ENCODE results near the gene ACSBG1. TPM values are rescaled to one million over a fixed set of nuclear protein-coding genes. Genes with fewer than 3 reads are reported as not detected.

The ACSBG1 gene
- total and polyA plus RNA-seq, 10 of the 15 experiments (the other 5 are each of a cell fraction or from before 2014, with no cell fraction given): 0.11 to 0.75 (median 0.42) TPM

DNA sequence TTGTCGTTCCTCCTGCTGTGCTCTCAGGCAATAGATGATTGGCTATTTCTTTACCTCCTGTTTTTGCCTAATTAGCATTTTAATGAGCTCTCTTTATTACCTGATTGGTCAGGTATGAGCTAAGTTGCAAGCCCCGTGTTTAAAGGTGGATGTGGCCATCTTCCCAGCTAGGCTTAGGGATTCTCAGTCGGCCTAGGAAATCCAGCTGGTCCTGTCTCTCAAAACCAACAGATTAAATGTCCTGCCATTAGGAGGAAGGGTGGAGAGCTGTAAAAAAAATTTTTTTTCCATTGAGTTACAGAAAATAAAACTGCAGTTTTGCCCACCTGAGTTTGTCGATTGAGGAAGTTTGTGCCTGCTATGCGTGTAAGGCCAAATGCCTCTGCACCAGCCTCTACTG is 5.4 kb upstream of the ACSBG1 start:
- FAIRE-seq: no peak
- Histone ChIP-seq H3K9me3 (replicated peaks; ENCODE audit: control insufficient read depth, insufficient read depth, low read length) (no peaks in the 10 kb centered on the region), H3K27me3 (replicated peaks in 1 of 2; ENCODE audit: control insufficient read depth in 2 of 2, insufficient read depth in 2 of 2, low read length in 1 of 2) (no peaks in the 10 kb centered on the region), H3K36me3 (ENCODE audit: control insufficient read depth in 2 of 2, insufficient read depth in 2 of 2, low read length in 1 of 2) (no peaks in the 10 kb centered on the region), H3K4me3 (no peak overlapping the region), H3K4me1 (ENCODE audit: control insufficient read depth, insufficient read depth, low read length) (no peaks in the 10 kb centered on the region), H4K20me1 (ENCODE audit: control insufficient read depth, insufficient read depth) (no peaks in the 10 kb centered on the region), H2AFZ (ENCODE audit: control insufficient read depth, low read depth, low read length) (no peak overlapping the region), H3K4me2 (ENCODE audit: control insufficient read depth, insufficient read depth) (no peak overlapping the region), H3K27ac (ENCODE audit: control insufficient read depth, insufficient read depth) (no peak overlapping the region), H3K79me2 (ENCODE audit: control insufficient read depth, insufficient read depth, low read length) (no peaks in the 10 kb centered on the region), H3K9ac (ENCODE audit: control insufficient read depth, insufficient read depth, low read length) (no peak overlapping the region)
- ATAC-seq: no peak
- TF ChIP-seq ZNF274 (IDR thresholded peaks at IDR 0.05; ENCODE audit: insufficient read depth, insufficient read length) (no peak), POLR2AphosphoS5 (IDR thresholded peaks at IDR 0.05; ENCODE audit: low read length) (no peak), SREBF2 (IDR thresholded peaks at IDR 0.05; ENCODE audit: low read length) (no peak), TCF12 (IDR thresholded peaks at IDR 0.05; ENCODE audit: low read depth, low read length) (no peak), POLR2AphosphoS2 (IDR thresholded peaks at IDR 0.05; ENCODE audit: low read depth, low read length) (no peak), HDGF (IDR thresholded peaks at IDR 0.05) (no peak), RAD51 (IDR thresholded peaks at IDR 0.05) (no peak), WRNIP1 (IDR thresholded peaks at IDR 0.05; ENCODE audit: borderline replicate concordance, low read depth, low read length) (no peak), SRF (IDR thresholded peaks at IDR 0.05; ENCODE audit: low read depth in 2 of 2, low read length in 2 of 2) (no peak), SMAD1 (IDR thresholded peaks at IDR 0.05; ENCODE audit: low read depth, partially characterized antibody) (no peak), SIX5 (IDR thresholded peaks at IDR 0.05; ENCODE audit: low read depth, low read length, severe bottlenecking) (no peak), ZNF622 (IDR thresholded peaks at IDR 0.05) (no peak), CBX5 (IDR thresholded peaks at IDR 0.05; ENCODE audit: low read depth) (no peak), ZNF207 (IDR thresholded peaks at IDR 0.05; ENCODE audit: borderline replicate concordance) (no peak), KAT2A (conservative IDR thresholded peaks at IDR 0.05; ENCODE audit: control insufficient read depth, low read depth, low read length) (no peak), HCFC1 (IDR thresholded peaks at IDR 0.05; ENCODE audit: low read length) (no peak), CEBPB (IDR thresholded peaks at IDR 0.05; ENCODE audit: borderline replicate concordance in 1 of 2, low read depth in 2 of 2, low read length in 2 of 2) (no peak), RCOR1 (conservative IDR thresholded peaks at IDR 0.05; ENCODE audit: low read depth, low read length) (no peak)
- TF ChIP-seq, protein P1, sequence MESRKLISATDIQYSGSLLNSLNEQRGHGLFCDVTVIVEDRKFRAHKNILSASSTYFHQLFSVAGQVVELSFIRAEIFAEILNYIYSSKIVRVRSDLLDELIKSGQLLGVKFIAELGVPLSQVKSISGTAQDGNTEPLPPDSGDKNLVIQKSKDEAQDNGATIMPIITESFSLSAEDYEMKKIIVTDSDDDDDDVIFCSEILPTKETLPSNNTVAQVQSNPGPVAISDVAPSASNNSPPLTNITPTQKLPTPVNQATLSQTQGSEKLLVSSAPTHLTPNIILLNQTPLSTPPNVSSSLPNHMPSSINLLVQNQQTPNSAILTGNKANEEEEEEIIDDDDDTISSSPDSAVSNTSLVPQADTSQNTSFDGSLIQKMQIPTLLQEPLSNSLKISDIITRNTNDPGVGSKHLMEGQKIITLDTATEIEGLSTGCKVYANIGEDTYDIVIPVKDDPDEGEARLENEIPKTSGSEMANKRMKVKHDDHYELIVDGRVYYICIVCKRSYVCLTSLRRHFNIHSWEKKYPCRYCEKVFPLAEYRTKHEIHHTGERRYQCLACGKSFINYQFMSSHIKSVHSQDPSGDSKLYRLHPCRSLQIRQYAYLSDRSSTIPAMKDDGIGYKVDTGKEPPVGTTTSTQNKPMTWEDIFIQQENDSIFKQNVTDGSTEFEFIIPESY (IDR thresholded peaks at IDR 0.05): no peak
- in situ Hi-C loops (cut with MboI): loop anchor here (5.0 kb wide), 2 partner anchors 128 to 283 kb away; no protein-coding TSS in a partner anchor
- CTCF ChIA-PET: interaction anchor here (0.7 to 5.5 kb wide), 34 partner anchors 7 to 569 kb away, joined by 3 to 164 read pairs (median 8); partner anchors contain the start of genes CIB2, IREB2 and SKIC8
- intact Hi-C loops (cut with micrococcal nuclease; ENCODE audit: unreplicated experiment): loop anchor here (2.0 kb wide), 1 partner anchor 45 kb away; no protein-coding TSS in a partner anchor
- no TSS peak for BruUV-seq (replicated peaks)
- WGBS (ENCODE audit: insufficient coverage, insufficient replicate concordance, low lambda C conversion rate, missing lambda C conversion rate): 69% methylated on average over 5 of the region's 5 CpGs
- RAD21 ChIA-PET (ENCODE audit: unreplicated experiment): interaction anchor here (0.7 to 4.0 kb wide), 21 partner anchors 9 to 281 kb away, joined by 3 to 44 read pairs (median 4); partner anchors contain the start of genes CIB2 and IDH3A
- SMC1A ChIA-PET (ENCODE audit: uncharacterized antibody, unreplicated experiment): interaction anchor here (0.7 to 5.0 kb wide), 24 partner anchors 9 to 330 kb away, joined by 3 to 55 read pairs (median 4); partner anchors contain the start of genes CIB2 and SKIC8
- DNase-seq (ENCODE audit: low read depth, low spot score): no peak
- POLR2A ChIA-PET: interaction anchor here (0.6 to 1.0 kb wide), 3 partner anchors 28 to 60 kb away, joined by 3 read pairs; partner anchors contain the start of gene SKIC8

Data from GM12878 (cell line).